Germinal center (tissue), 1 donor: ENCODE measurements around the gene MR1.

ENCODE experiments used
- DNase-seq: peaks from one replicate; pipeline ENCODE4 v3.0.0; 2012; ENCODE audit warnings: mixed read lengths, low spot score

Gene MR1

GRCh38 chr1:181091309-181092040 is 57.7 kb downstream of the MR1 start:
- DNase-seq, result no peak

- no peak for DNase-seq
Measured at GRCh38 chr1:181092056-181092455, 58.3 kb downstream of the MR1 start.

GRCh38 chr1:181092883-181093458 is 59.2 kb downstream of the MR1 start:
- DNase-seq, result no peak

- no peak for DNase-seq
Measured at GRCh38 chr1:181094416-181095212, 60.8 kb downstream of the MR1 start.

- DNase-seq, result no peak
Measured at GRCh38 chr1:181095260-181095659, 61.5 kb downstream of the MR1 start.

GRCh38 chr1:181095763-181096184 is 62.0 kb downstream of the MR1 start:
- no peak for DNase-seq

GRCh38 chr1:181097242-181097641 is 63.5 kb downstream of the MR1 start:
- no peak for DNase-seq

GRCh38 chr1:181099152-181100014 is 65.6 kb downstream of the MR1 start:
- DNase-seq, result no peak

- no peak for DNase-seq
Measured at GRCh38 chr1:181100015-181100905, 66.5 kb downstream of the MR1 start.

GRCh38 chr1:181100934-181101333 is 67.2 kb downstream of the MR1 start:
- no peak for DNase-seq

GRCh38 chr1:181101581-181102226 is 67.9 kb downstream of the MR1 start:
- DNase-seq, result no peak

- DNase-seq, result no peak
Measured at GRCh38 chr1:181102841-181103240, 69.1 kb downstream of the MR1 start.

GRCh38 chr1:181103399-181103798 is 69.6 kb downstream of the MR1 start:
- DNase-seq, result no peak

GRCh38 chr1:181104042-181104789 is 70.4 kb downstream of the MR1 start:
- peak; percentile 40 for DNase-seq

GRCh38 chr1:181104790-181105133 is 71.0 kb downstream of the MR1 start:
- DNase-seq, result no peak

GRCh38 chr1:181105134-181106021 is 71.6 kb downstream of the MR1 start:
- peak; percentile 95 for DNase-seq

GRCh38 chr1:181106022-181106312 is 72.2 kb downstream of the MR1 start:
- DNase-seq, result no peak

- DNase-seq, result no peak
Measured at GRCh38 chr1:181106479-181106878, 72.7 kb downstream of the MR1 start.

- DNase-seq, result no peak
Measured at GRCh38 chr1:181107711-181108110, 73.9 kb downstream of the MR1 start.
